Measurements from ENCODE around the gene ATF2. TPM values are rescaled to one million over a fixed set of nuclear protein-coding genes. Genes with fewer than 3 reads are reported as not detected.

Gene ATF2
- total RNA-seq, 1 donor from 2014 or later = 40.5 TPM

GRCh38 chr2:175166216-175166824 is 1.7 kb downstream of the ATF2 start:
- intact Hi-C loops (cut with DNase I) = no loop called here
- peaks cover 17% of the 10 kb centered on the region for H3K4me1 ChIP-seq
- H3K4me3 ChIP-seq = peak overlapping the region; percentile 97 to 99
- DNase-seq (ENCODE audit: extremely low spot score in 2 of 2) = no peak
- H3K9me3 ChIP-seq = no peaks in the 10 kb centered on the region
- H3K27me3 ChIP-seq = no peaks in the 10 kb centered on the region
- H3K27ac ChIP-seq = peak overlapping the region; percentile 99
- no peak for TF ChIP-seq POLR2AphosphoS5 (IDR thresholded peaks at IDR 0.05; ENCODE audit: insufficient read depth in 1 of 2, low read depth in 1 of 2)
- TF ChIP-seq POLR2A (IDR thresholded peaks at IDR 0.05) = no peak
- no peak for TF ChIP-seq CTCF (IDR thresholded peaks at IDR 0.05)
- no peaks in the 10 kb centered on the region for H3K36me3 ChIP-seq

- no peak overlapping the region for H3K27ac ChIP-seq
- H3K4me1 ChIP-seq = peaks cover 18% of the 10 kb centered on the region
- TF ChIP-seq POLR2AphosphoS5 (IDR thresholded peaks at IDR 0.05; ENCODE audit: insufficient read depth in 1 of 2, low read depth in 1 of 2) (no peak), POLR2A (IDR thresholded peaks at IDR 0.05) (no peak), CTCF (IDR thresholded peaks at IDR 0.05) (no peak)
- no peaks in the 10 kb centered on the region for H3K9me3 ChIP-seq
- DNase-seq (ENCODE audit: extremely low spot score in 2 of 2) = no peak
- H3K27me3 ChIP-seq = no peaks in the 10 kb centered on the region
- intact Hi-C loops (cut with DNase I) = no loop called here
- H3K36me3 ChIP-seq = no peaks in the 10 kb centered on the region
- H3K4me3 ChIP-seq = no peak overlapping the region
Observed at GRCh38 chr2:175164235-175164634, 3.8 kb downstream of the ATF2 start.

GRCh38 chr2:175158894-175159293 is 9.1 kb downstream of the ATF2 start:
- Histone ChIP-seq H3K27ac (no peak overlapping the region), H3K36me3 (no peaks in the 10 kb centered on the region), H3K9me3 (no peaks in the 10 kb centered on the region), H3K27me3 (no peaks in the 10 kb centered on the region), H3K4me3 (no peak overlapping the region), H3K4me1 (peaks cover 22% of the 10 kb centered on the region)
- DNase-seq (ENCODE audit: extremely low spot score in 2 of 2) = no peak
- intact Hi-C loops (cut with DNase I) = no loop called here
- TF ChIP-seq POLR2A (IDR thresholded peaks at IDR 0.05) (no peak), CTCF (IDR thresholded peaks at IDR 0.05) (no peak), POLR2AphosphoS5 (IDR thresholded peaks at IDR 0.05; ENCODE audit: insufficient read depth in 1 of 2, low read depth in 1 of 2) (no peak)

GRCh38 chr2:175156534-175156933 is 11.5 kb downstream of the ATF2 start:
- H3K4me1 ChIP-seq = peaks cover 45% of the 10 kb centered on the region

More at GRCh38 chr2:175156534-175156933, 11.5 kb downstream of the ATF2 start:
- intact Hi-C loops (cut with DNase I) = no loop called here
- Histone ChIP-seq H3K27me3 (no peaks in the 10 kb centered on the region), H3K27ac (no peak overlapping the region), H3K9me3 (no peaks in the 10 kb centered on the region), H3K4me3 (no peak overlapping the region), H3K36me3 (no peaks in the 10 kb centered on the region)
- no peak for DNase-seq (ENCODE audit: extremely low spot score in 2 of 2)
- TF ChIP-seq CTCF (IDR thresholded peaks at IDR 0.05) (no peak), POLR2AphosphoS5 (IDR thresholded peaks at IDR 0.05; ENCODE audit: insufficient read depth in 1 of 2, low read depth in 1 of 2) (no peak), POLR2A (IDR thresholded peaks at IDR 0.05) (no peak)

Data from vagina (tissue), 2 donors.